Fibroblast of mammary gland (primary cell): ENCODE measurements around the gene SIRPA.

Experiments
- DNase-seq: peaks from one replicate; pipeline ENCODE4 v3.0.0-alpha.2; 2010; ENCODE audit warnings: low read depth
- H3K4me3 ChIP-seq: 2 replicates; pipeline ENCODE4 v1.5.1; 2011; ENCODE audit warnings: low read depth, mild to moderate bottlenecking, low read length, moderate library complexity; ENCODE audit not compliant: control insufficient read depth
- TF ChIP-seq, protein P1 (sequence below): conservative IDR thresholded peaks from 2 replicates; pipeline ENCODE4 v1.5.1; 2011; ENCODE audit warnings: low read depth, low read length, inconsistent platforms; ENCODE audit not compliant: control insufficient read depth, insufficient read depth

The SIRPA gene

DNA sequence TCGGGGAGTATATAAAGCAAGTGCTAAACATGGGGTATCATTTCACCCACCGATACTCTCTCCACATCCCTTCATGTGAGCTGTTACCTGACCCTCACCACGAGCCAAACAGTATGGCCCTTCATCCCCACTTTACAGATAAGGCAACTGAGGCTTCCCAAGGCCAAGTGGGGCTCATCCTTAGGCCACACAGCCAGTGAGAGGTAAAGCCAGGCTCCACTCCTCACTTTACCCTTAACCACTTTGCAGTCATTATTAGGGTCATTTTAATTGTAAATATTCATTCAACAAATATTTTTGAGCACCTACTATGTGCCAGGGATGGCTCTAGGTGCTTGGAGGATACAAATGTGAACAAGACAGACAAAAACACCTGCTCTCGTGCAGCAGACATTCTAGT lies 7.0 kb downstream of the SIRPA start:
- DNase-seq: no peak
- no peak overlapping the region for H3K4me3 ChIP-seq
- TF ChIP-seq, protein P1, sequence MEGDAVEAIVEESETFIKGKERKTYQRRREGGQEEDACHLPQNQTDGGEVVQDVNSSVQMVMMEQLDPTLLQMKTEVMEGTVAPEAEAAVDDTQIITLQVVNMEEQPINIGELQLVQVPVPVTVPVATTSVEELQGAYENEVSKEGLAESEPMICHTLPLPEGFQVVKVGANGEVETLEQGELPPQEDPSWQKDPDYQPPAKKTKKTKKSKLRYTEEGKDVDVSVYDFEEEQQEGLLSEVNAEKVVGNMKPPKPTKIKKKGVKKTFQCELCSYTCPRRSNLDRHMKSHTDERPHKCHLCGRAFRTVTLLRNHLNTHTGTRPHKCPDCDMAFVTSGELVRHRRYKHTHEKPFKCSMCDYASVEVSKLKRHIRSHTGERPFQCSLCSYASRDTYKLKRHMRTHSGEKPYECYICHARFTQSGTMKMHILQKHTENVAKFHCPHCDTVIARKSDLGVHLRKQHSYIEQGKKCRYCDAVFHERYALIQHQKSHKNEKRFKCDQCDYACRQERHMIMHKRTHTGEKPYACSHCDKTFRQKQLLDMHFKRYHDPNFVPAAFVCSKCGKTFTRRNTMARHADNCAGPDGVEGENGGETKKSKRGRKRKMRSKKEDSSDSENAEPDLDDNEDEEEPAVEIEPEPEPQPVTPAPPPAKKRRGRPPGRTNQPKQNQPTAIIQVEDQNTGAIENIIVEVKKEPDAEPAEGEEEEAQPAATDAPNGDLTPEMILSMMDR: no peak

DNA sequence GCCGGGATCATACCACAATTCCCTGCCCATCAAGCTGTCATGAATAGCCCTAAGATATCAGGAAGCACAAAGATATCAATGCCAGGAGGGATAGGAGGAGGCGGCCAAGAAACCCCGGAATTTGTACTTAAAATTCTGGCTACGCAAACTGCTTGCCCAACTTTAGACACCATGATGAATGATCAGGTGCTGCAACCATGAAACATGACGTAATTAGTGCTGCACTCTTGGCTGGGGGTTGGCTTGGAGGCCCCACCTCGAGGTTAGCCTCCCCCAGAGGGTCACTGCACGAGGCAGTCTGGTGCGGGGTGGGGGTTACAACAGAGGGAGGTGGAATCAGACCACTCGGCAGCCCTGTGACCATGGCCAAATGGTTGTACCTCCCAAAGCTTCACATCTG lies 8.9 kb downstream of the SIRPA start:
- no peak overlapping the region for H3K4me3 ChIP-seq
- no peak for DNase-seq

DNA sequence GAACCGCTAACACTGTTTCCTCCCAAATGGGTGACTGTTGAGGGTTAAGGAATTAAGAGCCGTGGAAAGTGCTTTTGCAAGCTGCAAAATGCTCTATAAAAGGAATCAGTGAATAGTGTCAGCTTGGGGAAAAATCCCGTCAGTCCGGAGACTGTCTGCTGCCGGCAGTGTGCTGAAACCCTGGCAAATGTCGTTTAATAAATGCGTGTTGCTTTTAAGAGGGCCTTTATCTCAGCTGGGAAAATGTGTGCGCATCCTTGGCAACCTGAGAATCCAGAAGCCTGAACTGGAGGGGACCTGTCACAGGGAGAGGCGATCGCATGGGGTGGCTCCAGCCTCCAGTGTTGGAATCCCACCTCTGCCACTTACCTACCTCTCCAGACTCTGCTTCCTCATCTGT lies 9.8 kb downstream of the SIRPA start:
- no peak overlapping the region for H3K4me3 ChIP-seq

More for the DNA sequence above, 8.9 kb downstream of the SIRPA start:
- TF ChIP-seq, protein P1: no peak

DNA sequence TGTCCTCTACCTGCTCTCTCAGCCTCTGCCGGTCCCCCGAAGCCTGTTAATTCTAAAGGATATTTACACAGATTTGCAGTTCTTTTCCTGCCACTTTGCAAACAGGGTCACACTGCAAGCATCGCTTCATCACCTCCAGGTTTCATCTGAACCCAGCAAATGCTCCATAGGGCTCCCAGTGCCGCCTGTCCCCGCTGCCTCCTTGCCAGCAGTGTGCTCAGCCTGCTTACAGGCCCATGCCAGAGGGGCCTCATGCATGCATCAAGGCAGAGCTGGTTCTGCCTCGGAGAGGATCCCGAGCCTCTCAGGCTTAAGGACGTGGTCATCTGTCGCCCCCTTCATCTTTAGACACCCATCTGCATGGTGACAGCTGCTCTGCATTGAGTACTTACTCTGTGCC lies 10.5 kb downstream of the SIRPA start:
- TF ChIP-seq, protein P1: no peak
- no peak overlapping the region for H3K4me3 ChIP-seq
- no peak for DNase-seq

More for the DNA sequence above, 9.8 kb downstream of the SIRPA start:
- DNase-seq: no peak
- TF ChIP-seq, protein P1: no peak

DNA sequence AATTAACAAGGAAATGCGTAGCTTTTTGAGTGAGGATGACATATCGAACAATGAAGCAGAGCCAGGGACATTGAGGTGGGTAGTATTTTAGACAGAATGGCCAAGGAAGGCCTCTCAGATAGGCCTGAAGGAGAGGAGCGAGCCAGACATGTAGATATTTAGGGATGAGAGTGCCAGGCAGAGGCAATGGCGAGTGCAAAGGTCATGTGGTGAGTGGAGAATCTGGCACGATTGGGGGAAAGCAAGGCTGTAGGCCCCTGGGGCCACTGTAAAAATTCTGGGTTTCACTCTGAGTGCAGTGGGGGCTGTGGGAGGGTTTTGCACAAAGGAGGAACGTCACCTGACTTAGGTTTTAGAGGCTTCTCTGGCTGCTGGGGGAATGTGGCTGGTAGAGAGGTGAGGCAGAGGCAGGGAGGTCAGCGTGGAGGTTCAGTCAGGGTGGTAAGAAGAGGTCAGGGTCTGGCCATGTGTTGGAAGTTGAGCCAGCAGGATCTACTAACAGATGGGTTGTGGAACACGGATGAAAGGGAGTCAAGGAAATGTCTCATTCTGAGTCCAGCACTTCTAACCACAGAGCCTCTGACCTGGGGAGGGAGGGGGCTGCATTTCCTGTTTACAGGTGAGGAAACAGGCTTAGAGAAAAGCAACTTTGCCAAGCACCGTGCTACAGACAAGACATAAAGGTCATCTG lies 11.3 kb downstream of the SIRPA start:
- TF ChIP-seq, protein P1: no peak
- no peak overlapping the region for H3K4me3 ChIP-seq
- DNase-seq: peak; percentile 21

DNA sequence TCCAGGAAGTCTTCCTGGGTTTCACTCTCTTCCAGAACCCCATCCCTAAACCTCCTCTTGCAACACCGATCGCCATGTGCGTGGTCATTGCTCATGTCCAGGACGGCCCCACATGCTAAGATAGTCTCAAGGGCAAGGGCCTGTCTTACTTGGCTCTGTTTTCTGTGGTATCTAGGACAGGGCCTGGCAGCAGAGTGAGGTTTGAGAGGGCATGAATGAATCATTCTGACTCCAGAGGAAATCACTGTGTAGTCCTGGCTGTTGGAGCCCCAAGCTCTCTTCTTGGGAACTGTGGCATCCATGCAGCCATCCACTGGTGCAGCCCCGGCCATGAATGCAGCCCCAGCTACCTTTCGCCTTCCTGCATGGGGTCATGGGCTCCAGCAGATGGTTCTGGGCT lies 12.4 kb downstream of the SIRPA start:
- DNase-seq: peak; percentile 66
- no peak overlapping the region for H3K4me3 ChIP-seq
- TF ChIP-seq, protein P1: no peak
